ENCODE data around the gene RGS17. TPM values are rescaled to one million over a fixed set of nuclear protein-coding genes. Genes with fewer than 3 reads are reported as not detected.

RGS17 gene
- total RNA-seq, 6 experiments from 2014 or later: not detected

- Histone ChIP-seq H3K36me3 (no peaks in the 10 kb centered on the region), H3K4me1 (no peaks in the 10 kb centered on the region), H3K27ac (no peak overlapping the region), H3K9me3 (no peaks in the 10 kb centered on the region), H3K4me3 (no peak overlapping the region), H3K27me3 (no peaks in the 10 kb centered on the region)
- no peak for ATAC-seq
- intact Hi-C loops (cut with DNase I): no loop called here
- no peak for TF ChIP-seq CTCF (IDR thresholded peaks at IDR 0.05)
- TF ChIP-seq POLR2A (IDR thresholded peaks at IDR 0.05): no peak
- DNase-seq: no peak
Measured at GRCh38 chr6:153059311-153059710, 71.8 kb downstream of the RGS17 start.

- H3K36me3 ChIP-seq: no peaks in the 10 kb centered on the region
- intact Hi-C loops (cut with DNase I): no loop called here
- H3K27ac ChIP-seq: no peak overlapping the region
- DNase-seq (no peak), ATAC-seq (no peak)
- no peak overlapping the region for H3K4me3 ChIP-seq
- TF ChIP-seq CTCF (IDR thresholded peaks at IDR 0.05) (no peak), POLR2A (IDR thresholded peaks at IDR 0.05) (no peak)
- WGBS (ENCODE audit: insufficient coverage, low coverage, low lambda C conversion rate, missing lambda C conversion rate): 56% methylated on average over 4 of the region's 4 CpGs
- no peaks in the 10 kb centered on the region for H3K4me1 ChIP-seq
- no peaks in the 10 kb centered on the region for H3K9me3 ChIP-seq
- H3K27me3 ChIP-seq: no peaks in the 10 kb centered on the region
Measured at GRCh38 chr6:153058909-153059308, 72.2 kb downstream of the RGS17 start.

- TF ChIP-seq POLR2A (IDR thresholded peaks at IDR 0.05) (no peak), CTCF (IDR thresholded peaks at IDR 0.05) (no peak)
- H3K36me3 ChIP-seq: no peaks in the 10 kb centered on the region
- 23% methylated on average over 4 of the region's 4 CpGs for WGBS (ENCODE audit: insufficient coverage, low coverage, low lambda C conversion rate, missing lambda C conversion rate)
- H3K4me3 ChIP-seq: no peak overlapping the region
- ATAC-seq (no peak), DNase-seq (no peak)
- intact Hi-C loops (cut with DNase I): no loop called here
- H3K27me3 ChIP-seq: no peaks in the 10 kb centered on the region
- no peaks in the 10 kb centered on the region for H3K9me3 ChIP-seq
- H3K27ac ChIP-seq: no peak overlapping the region
- H3K4me1 ChIP-seq: no peaks in the 10 kb centered on the region
Measured at GRCh38 chr6:153058291-153058690, 72.8 kb downstream of the RGS17 start.

GRCh38 chr6:153056308-153056707, 74.8 kb downstream of the RGS17 start:
- intact Hi-C loops (cut with DNase I): no loop called here
- Histone ChIP-seq H3K27ac (no peak overlapping the region), H3K27me3 (no peaks in the 10 kb centered on the region), H3K9me3 (no peaks in the 10 kb centered on the region), H3K4me3 (no peak overlapping the region), H3K36me3 (no peaks in the 10 kb centered on the region), H3K4me1 (no peaks in the 10 kb centered on the region)
- TF ChIP-seq CTCF (IDR thresholded peaks at IDR 0.05) (no peak), POLR2A (IDR thresholded peaks at IDR 0.05) (no peak)
- ATAC-seq (no peak), DNase-seq (no peak)
- 66% methylated on average over 2 of the region's 2 CpGs for WGBS (ENCODE audit: insufficient coverage, low coverage, low lambda C conversion rate, missing lambda C conversion rate)

GRCh38 chr6:153051801-153052200, 79.3 kb downstream of the RGS17 start:
- H3K4me3 ChIP-seq: no peak overlapping the region
- intact Hi-C loops (cut with DNase I): no loop called here
- no peaks in the 10 kb centered on the region for H3K9me3 ChIP-seq
- DNase-seq: no peak
- TF ChIP-seq POLR2A (IDR thresholded peaks at IDR 0.05) (no peak), CTCF (IDR thresholded peaks at IDR 0.05) (no peak)
- H3K27me3 ChIP-seq: no peaks in the 10 kb centered on the region
- H3K36me3 ChIP-seq: no peaks in the 10 kb centered on the region
- ATAC-seq: no peak
- no peaks in the 10 kb centered on the region for H3K4me1 ChIP-seq
- no peak overlapping the region for H3K27ac ChIP-seq
